BLaER1 treated with 17β-estradiol and CSF1 and Interleukin-3, amounts not matched to agents 10 nM and 100 nM (cell line): ENCODE data around the gene KIFAP3.
"Not testable (repeated sequence)": the region's sequence is repeated elsewhere in the genome, so short reads cannot be mapped to it uniquely, and the experiment has no call there.

Experiments used
- H3K27ac ChIP-seq, 11 experiments: shearing (Covaris generic); formaldehyde crosslinking; 2 replicates each; pipeline ENCODE4 v1.8.1; 2022
- H3K27me3 ChIP-seq, 11 experiments: shearing (Covaris generic); formaldehyde crosslinking; 2 replicates each; pipeline ENCODE4 v1.8.1; 2022
- H3K36me3 ChIP-seq, 11 experiments: shearing (Covaris generic); formaldehyde crosslinking; 2 replicates each; pipeline ENCODE4 v1.8.1; 2022
- H3K4me1 ChIP-seq, 10 experiments: shearing (Covaris generic); formaldehyde crosslinking; 2 replicates each; pipeline ENCODE4 v1.8.1; 2022
- H3K4me2 ChIP-seq, 11 experiments: shearing (Covaris generic); formaldehyde crosslinking; 2 replicates each; pipeline ENCODE4 v1.8.1; 2022
- H3K4me3 ChIP-seq, 10 experiments: shearing (Covaris generic); formaldehyde crosslinking; 2 replicates each; pipeline ENCODE4 v1.8.1; 2022
- H3K9ac ChIP-seq, 11 experiments: shearing (Covaris generic); formaldehyde crosslinking; 2 replicates each; pipeline ENCODE4 v1.8.1; 2022
- H3K9me3 ChIP-seq, 11 experiments: shearing (Covaris generic); formaldehyde crosslinking; replicated peaks in 1 of 11; 2 replicates each; pipeline ENCODE4 v1.8.1; 2022
- H4K20me1 ChIP-seq, 11 experiments: shearing (Covaris generic); formaldehyde crosslinking; 2 replicates each; pipeline ENCODE4 v1.8.1; 2022
- Cebpa-rat ChIP-seq, 11 experiments: shearing (Covaris generic); IDR thresholded peaks; 2 replicates each; pipeline ENCODE4 v1.8.1; 2022

The KIFAP3 gene

DNA sequence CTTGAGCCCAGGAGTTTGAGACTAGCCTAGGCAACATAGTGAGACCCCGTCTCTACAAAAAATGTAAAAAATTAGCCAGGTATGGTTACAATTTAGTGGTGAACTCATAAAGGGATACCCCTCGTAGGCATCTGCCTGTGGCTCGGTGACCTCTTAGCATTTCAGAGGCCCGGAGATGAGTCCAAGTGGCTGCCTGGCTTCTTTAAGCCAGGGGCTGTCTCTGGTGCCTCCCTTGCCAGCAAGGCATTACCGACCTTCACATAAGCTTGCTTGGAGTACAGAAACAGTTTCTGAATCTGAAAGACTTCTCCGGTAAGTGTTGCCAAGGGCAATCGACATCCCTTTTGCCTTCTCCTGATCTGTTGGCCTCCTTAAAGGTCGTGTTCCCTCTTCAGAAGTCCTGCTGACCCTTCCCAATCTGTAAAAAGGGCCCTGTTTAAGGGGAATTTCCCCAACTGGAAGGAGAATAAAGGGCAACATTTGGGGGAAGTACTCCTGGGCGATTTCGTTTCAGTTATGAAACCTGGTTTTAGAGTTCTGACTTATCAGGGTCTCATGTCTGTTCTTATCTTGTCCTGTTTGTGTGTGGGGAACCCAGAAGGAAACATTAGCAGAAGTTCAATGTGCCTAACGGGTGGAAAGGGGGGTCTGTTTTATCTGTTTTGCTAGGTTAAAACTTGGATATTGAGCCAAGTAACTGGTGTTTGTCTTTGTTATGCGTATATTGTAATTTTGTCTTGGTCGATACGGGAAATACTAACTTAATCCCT, 32.9 kb downstream of the KIFAP3 start:
- H3K9me3 ChIP-seq = no peaks in the 10 kb centered on the region
- H3K27me3 ChIP-seq = no peaks in the 10 kb centered on the region
- no peak overlapping the region for H3K4me2 ChIP-seq
- H3K36me3 ChIP-seq = peaks cover 4 to 40% (median 11%) of the 10 kb centered on the region in 11 experiments; a peak in 16 of 22 replicates
- H3K4me1 ChIP-seq = no peaks in the 10 kb centered on the region
- H3K27ac ChIP-seq = no peak overlapping the region
- H3K9ac ChIP-seq = no peak overlapping the region
- no peak for TF ChIP-seq Cebpa-rat (IDR thresholded peaks at IDR 0.05)
- H4K20me1 ChIP-seq = no peaks in the 10 kb centered on the region
- H3K4me3 ChIP-seq = no peak overlapping the region

DNA sequence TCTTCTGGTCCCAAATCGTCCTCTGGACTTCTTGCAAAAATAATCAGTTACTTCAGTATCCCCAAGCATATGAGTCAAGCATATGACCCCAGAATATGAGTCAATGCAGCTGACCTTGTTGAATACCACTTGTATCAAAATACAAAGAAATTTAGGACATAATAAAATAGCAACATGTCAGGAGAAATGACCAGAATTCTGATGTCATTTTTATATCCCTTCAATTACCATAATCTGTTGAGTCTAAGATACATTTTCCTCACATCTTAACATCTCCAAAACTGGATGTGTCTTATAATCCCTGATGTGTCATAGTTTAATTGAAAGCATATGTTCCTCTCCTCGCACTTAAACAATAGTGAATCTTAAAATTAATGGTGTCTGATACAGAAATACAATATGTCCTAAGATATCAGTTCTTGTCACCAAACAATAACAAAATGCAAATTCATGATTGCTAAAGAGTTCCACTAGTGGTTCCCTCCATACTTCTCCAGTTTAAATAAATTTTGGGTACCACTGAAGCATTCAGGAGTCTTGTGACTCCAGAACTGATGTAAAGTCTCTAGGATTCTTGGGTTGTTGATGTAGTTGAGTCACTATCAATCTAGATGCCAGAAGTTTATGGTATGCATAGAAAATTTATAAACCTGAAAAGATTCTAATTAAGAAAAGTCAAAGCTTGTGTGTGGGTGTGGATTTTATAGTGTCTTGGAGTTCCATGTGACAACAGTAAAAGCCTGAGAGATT, 41.8 kb downstream of the KIFAP3 start:
- Histone ChIP-seq H3K9ac (no peak overlapping the region), H3K27me3 (no peaks in the 10 kb centered on the region), H4K20me1 (no peaks in the 10 kb centered on the region), H3K27ac (no peak overlapping the region), H3K9me3 (peaks cover 0 to 8% (median 4%) of the 10 kb centered on the region in 11 experiments; a peak in 8 of 22 replicates), H3K4me2 (no peak overlapping the region), H3K4me3 (no peak overlapping the region), H3K36me3 (peaks cover 0 to 17% (median 5%) of the 10 kb centered on the region in 11 experiments; a peak in 11 of 22 replicates), H3K4me1 (no peaks in the 10 kb centered on the region)
- TF ChIP-seq Cebpa-rat (IDR thresholded peaks at IDR 0.05) = no peak

DNA sequence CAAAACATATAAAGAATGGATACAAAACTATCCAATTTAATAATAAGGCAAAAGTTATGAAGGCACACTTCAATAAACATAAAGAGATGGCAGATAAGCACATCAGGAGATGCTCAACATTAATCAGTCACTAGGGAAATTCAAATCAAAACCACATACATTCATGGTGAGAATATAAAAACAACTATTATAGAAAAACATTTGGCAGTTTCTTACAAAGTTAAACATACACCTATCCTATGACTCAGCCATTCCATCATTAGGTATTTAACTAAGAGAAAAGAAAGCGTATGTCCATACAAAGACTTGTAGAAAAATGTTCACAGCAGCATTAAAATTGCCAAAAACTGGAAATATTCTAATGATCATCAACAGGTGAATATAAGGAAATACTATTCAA, 44.3 kb downstream of the KIFAP3 start:
- Histone ChIP-seq H3K9me3 (peaks cover 0 to 12% (median 6%) of the 10 kb centered on the region in 11 experiments; a peak in 9 of 22 replicates), H4K20me1 (no peaks in the 10 kb centered on the region), H3K4me3 (no peak overlapping the region), H3K36me3 (peaks cover 0 to 6% (median 0%) of the 10 kb centered on the region in 11 experiments; a peak in 3 of 22 replicates), H3K9ac (no peak overlapping the region), H3K27me3 (no peaks in the 10 kb centered on the region), H3K4me2 (no peak overlapping the region), H3K27ac (no peak overlapping the region), H3K4me1 (no peaks in the 10 kb centered on the region)
- no peak for TF ChIP-seq Cebpa-rat (IDR thresholded peaks at IDR 0.05)

DNA sequence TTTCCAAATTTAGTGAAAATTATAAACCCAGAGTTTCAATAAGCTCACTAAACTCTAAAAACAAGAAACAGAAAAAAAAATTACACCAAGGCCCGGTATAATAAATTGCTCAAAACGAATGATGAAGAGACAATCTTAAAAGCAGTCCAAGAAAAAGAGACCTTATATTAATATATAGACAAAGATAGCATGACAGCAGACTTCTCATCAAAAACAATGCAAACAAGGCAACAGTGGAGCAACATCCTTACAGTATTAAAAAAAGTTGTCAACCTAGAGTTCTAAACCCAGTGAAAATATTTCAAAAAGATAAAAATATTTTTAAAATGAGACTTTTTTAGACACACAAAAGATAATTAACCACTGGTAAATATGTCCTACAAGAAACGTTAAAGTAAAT, 46.7 kb downstream of the KIFAP3 start:
- peaks cover 0 to 4% (median 0%) of the 10 kb centered on the region in 11 experiments; a peak in 3 of 22 replicates for H3K36me3 ChIP-seq
- H3K4me3 ChIP-seq = no peak overlapping the region
- no peak overlapping the region for H3K4me2 ChIP-seq
- H3K9ac ChIP-seq = no peak overlapping the region
- H3K27me3 ChIP-seq = no peaks in the 10 kb centered on the region
- H4K20me1 ChIP-seq = no peaks in the 10 kb centered on the region
- peaks cover 0 to 13% (median 0%) of the 10 kb centered on the region in 10 experiments; a peak in 4 of 20 replicates for H3K4me1 ChIP-seq
- H3K9me3 ChIP-seq = peaks cover 0 to 12% (median 6%) of the 10 kb centered on the region in 11 experiments; a peak in 9 of 22 replicates
- TF ChIP-seq Cebpa-rat (IDR thresholded peaks at IDR 0.05) = no peak
- no peak overlapping the region for H3K27ac ChIP-seq

DNA sequence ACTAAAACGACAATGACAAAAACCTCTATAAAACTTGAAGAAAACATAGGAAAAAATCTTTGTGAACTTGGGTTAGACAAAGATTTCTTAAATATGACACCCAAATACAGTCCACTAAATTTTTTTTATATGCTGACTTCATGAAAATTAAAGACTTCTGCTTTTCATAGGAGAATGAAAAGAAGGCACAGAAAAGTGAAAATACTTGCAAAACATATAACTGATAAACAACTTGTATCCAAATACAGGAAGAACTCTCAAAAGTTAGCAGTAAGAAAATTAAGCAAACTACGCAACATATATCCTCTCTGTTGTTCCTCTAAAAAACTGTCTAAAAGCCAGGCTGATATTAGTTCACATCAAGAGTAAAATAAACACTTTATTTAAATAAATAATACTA, 53.6 kb downstream of the KIFAP3 start:
- Histone ChIP-seq H3K27ac (peak overlapping the region in 2 of 11 experiments; percentile 0 to 9; a peak in 1 of 22 replicates), H3K9ac (no peak overlapping the region), H3K9me3 (peaks cover 0 to 4% (median 0%) of the 10 kb centered on the region in 11 experiments; a peak in 1 of 22 replicates)

DNA sequence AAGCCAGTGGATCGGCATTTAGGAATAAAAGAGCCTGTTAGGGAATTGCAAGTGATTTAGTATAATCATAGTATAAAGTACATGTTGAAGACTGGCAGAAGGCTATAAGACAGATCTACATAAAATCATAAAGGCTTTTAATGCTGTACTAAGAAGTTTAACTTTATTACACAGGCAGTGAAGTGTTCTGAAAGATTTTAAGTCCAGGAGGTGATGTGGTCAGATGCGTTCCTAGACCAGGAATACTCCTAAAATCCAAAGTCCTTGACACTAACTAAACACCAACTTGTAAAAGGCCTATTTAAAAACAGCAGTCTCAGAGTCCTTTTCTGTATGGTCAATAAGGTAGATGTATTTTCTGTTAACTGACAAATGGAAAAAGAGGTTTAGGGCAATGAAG, 57.0 kb downstream of the KIFAP3 start:
- no peak for TF ChIP-seq Cebpa-rat (IDR thresholded peaks at IDR 0.05)
- Histone ChIP-seq H3K4me3 (no peak overlapping the region), H4K20me1 (no peaks in the 10 kb centered on the region), H3K27ac (no peak overlapping the region), H3K9ac (no peak overlapping the region), H3K4me1 (peaks cover 0 to 40% (median 0%) of the 10 kb centered on the region in 10 experiments; a peak in 6 of 20 replicates), H3K9me3 (peaks cover 0 to 4% (median 0%) of the 10 kb centered on the region in 11 experiments; a peak in 1 of 22 replicates), H3K36me3 (peaks cover 0 to 11% (median 0%) of the 10 kb centered on the region in 11 experiments; a peak in 2 of 22 replicates), H3K4me2 (no peak overlapping the region), H3K27me3 (no peaks in the 10 kb centered on the region)

More for the DNA sequence above, 53.6 kb downstream of the KIFAP3 start:
- peaks cover 0 to 5% (median 0%) of the 10 kb centered on the region in 11 experiments; a peak in 1 of 22 replicates for H3K36me3 ChIP-seq
- no peaks in the 10 kb centered on the region for H4K20me1 ChIP-seq
- TF ChIP-seq Cebpa-rat (IDR thresholded peaks at IDR 0.05) = no peak
- H3K27me3 ChIP-seq = no peaks in the 10 kb centered on the region
- no peak overlapping the region for H3K4me3 ChIP-seq
- peak overlapping the region in 2 of 11 experiments; percentile 75 to 81; a peak in 3 of 22 replicates for H3K4me2 ChIP-seq
- H3K4me1 ChIP-seq = peaks cover 0 to 50% (median 0%) of the 10 kb centered on the region in 10 experiments; a peak in 6 of 20 replicates

DNA sequence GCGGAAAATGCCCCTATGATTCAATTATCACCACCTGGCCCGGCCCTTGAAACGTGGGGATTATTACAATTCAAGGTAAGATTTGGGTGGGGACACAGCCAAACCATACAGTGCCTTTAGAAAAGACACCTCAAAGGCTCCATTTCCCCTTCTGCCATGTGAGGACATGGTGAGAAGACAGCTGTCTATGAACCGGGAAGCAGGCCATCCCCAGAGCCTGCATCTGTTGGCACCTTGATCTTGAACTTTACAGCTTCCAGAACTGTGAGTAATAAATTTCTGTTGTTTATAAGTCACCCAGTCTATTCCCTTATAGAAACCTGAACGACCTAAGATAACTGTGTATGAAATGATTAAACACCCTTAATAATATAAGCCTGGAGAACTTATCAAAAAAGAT, 61.6 kb downstream of the KIFAP3 start:
- Histone ChIP-seq H3K4me3 (no peak overlapping the region), H3K4me2 (no peak overlapping the region), H3K4me1 (peaks cover 0 to 4% (median 0%) of the 10 kb centered on the region in 10 experiments; a peak in 2 of 20 replicates), H3K9me3 (peaks cover 0 to 2% (median 0%) of the 10 kb centered on the region in 11 experiments; a peak in 1 of 22 replicates), H4K20me1 (no peaks in the 10 kb centered on the region), H3K36me3 (peaks cover 0 to 11% (median 0%) of the 10 kb centered on the region in 11 experiments; a peak in 2 of 22 replicates), H3K27me3 (no peaks in the 10 kb centered on the region), H3K27ac (no peak overlapping the region), H3K9ac (no peak overlapping the region)
- no peak for TF ChIP-seq Cebpa-rat (IDR thresholded peaks at IDR 0.05)

DNA sequence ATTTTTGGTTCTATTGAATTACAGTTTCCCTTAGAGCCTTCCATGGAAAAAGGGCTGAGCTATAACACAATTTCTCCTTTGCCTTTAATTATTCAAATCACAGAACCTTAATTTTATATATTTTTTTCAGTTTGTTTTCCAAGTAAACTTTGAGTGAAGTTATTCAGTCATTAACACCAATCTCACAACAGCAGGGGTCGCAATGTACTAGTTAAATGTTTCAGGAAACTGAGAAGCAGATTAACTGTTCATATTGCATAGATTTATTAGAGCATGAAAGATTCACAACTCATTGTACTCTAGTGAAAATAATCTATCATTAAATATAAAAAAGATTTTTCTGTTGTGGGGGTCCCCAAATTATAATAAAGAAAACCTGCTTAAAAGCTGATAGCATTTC, 64.1 kb downstream of the KIFAP3 start:
- no peak for TF ChIP-seq Cebpa-rat (IDR thresholded peaks at IDR 0.05)
- Histone ChIP-seq H3K9me3 (peaks cover 0 to 7% (median 0%) of the 10 kb centered on the region in 11 experiments; a peak in 1 of 22 replicates), H3K36me3 (peaks cover 0 to 2% (median 0%) of the 10 kb centered on the region in 11 experiments; a peak in 1 of 22 replicates), H3K27me3 (no peaks in the 10 kb centered on the region), H3K27ac (no peak overlapping the region), H3K4me2 (no peak overlapping the region), H3K9ac (no peak overlapping the region), H3K4me1 (peaks cover 0 to 4% (median 0%) of the 10 kb centered on the region in 10 experiments; a peak in 2 of 20 replicates), H3K4me3 (no peak overlapping the region), H4K20me1 (no peaks in the 10 kb centered on the region)

DNA sequence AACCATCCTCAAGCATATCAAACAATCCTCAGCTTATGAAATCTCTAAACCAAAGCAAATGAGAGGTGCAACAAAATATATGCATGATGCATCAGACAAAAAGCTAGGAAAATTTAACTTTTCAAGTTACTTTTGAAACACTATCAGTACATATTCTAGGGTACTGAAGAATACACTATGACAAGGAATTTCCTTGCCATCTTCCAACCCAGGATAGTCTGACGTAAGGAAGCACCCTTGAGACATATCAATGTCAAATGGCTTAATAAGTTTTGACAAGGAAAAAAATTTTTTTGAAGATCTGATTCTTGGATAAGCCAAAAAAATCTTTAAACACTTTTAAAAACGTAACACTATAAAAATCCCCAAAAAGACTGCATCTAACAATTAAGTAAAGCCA, 64.9 kb downstream of the KIFAP3 start:
- TF ChIP-seq Cebpa-rat (IDR thresholded peaks at IDR 0.05) = no peak
- no peak overlapping the region for H3K4me2 ChIP-seq
- no peak overlapping the region for H3K27ac ChIP-seq
- no peak overlapping the region for H3K4me3 ChIP-seq
- H4K20me1 ChIP-seq = no peaks in the 10 kb centered on the region
- H3K9me3 ChIP-seq = peaks cover 0 to 7% (median 0%) of the 10 kb centered on the region in 11 experiments; a peak in 1 of 22 replicates
- no peaks in the 10 kb centered on the region for H3K27me3 ChIP-seq
- H3K4me1 ChIP-seq = peaks cover 0 to 4% (median 0%) of the 10 kb centered on the region in 10 experiments; a peak in 2 of 20 replicates
- no peaks in the 10 kb centered on the region for H3K36me3 ChIP-seq
- no peak overlapping the region for H3K9ac ChIP-seq

DNA sequence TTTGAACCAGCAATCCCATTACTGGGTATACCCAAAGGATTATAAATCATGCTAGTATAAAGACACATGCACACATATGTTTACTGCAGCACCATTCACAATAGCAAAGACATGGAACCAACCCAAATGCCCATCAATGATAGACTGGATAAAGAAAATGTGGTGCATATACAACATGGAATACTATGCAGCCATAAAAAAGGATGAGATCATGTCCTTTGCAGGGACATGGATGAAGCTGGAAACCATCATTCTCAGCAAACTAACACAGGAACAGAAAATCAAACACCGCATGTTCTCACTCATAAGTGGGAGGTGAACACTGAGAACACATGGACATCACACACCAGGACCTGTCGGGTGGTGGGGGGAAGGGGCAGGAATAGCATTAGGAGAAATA, 65.8 kb downstream of the KIFAP3 start:
- not testable (repeated sequence) for H4K20me1 ChIP-seq, H3K4me1 ChIP-seq, H3K4me2 ChIP-seq, H3K27ac ChIP-seq, H3K9ac ChIP-seq, H3K27me3 ChIP-seq, H3K4me3 ChIP-seq, H3K36me3 ChIP-seq, H3K9me3 ChIP-seq

DNA sequence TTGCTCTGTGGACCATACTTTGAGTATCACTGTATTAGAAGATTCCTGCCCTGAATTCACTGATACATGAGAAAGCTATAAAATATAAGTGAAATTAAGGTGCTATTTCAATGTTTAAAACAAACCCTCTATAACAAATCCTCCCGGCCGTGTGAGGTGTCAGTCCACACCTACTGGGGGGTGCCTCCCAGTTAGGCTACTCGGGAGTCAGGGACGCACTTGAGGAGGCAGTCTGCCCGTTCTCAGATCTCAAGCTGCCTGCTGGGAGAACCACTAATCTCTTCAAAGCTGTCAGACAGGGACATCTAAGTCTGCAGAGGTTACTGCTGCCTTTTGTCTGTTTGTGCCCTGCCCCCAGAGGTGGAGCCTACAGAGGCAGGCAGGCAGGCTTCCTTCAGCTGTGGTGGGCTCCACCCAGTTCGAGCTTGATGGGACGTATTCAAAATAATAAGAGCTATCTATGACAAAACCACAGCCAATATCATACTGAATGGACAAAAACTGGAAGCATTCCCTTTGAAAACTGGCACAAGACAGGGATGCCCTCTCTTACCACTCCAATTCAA, 71.1 kb downstream of the KIFAP3 start:
- not testable (repeated sequence) for H3K36me3 ChIP-seq, H3K4me3 ChIP-seq, H3K27me3 ChIP-seq, H3K9ac ChIP-seq, H3K9me3 ChIP-seq, H4K20me1 ChIP-seq, H3K4me2 ChIP-seq, H3K4me1 ChIP-seq, H3K27ac ChIP-seq
